Duodenal mucosa (tissue), 2 donors: Measurements from ENCODE around the gene CIAO3.

Experiments used
- H3K27ac ChIP-seq: one replicate; pipeline ENCODE4 v1.7.0; 2013; ENCODE audit warnings: low read depth, low read length
- H3K27me3 ChIP-seq, 2 donors: one replicate each; pipeline ENCODE4 v1.7.0; 2013; ENCODE audit warnings: low read length in 2 of 2, control low read depth in 1 of 2; ENCODE audit not compliant: insufficient read depth in 2 of 2, control insufficient read depth in 1 of 2
- H3K36me3 ChIP-seq, 2 donors: one replicate each; pipeline ENCODE4 v1.7.0; 2013; ENCODE audit warnings: low read length in 2 of 2, control low read depth in 1 of 2; ENCODE audit not compliant: insufficient read depth in 2 of 2, control insufficient read depth in 1 of 2
- H3K4me1 ChIP-seq, 2 donors: one replicate each; pipeline ENCODE4 v1.7.0; 2013; ENCODE audit warnings: low read length in 2 of 2, control low read depth in 1 of 2; ENCODE audit not compliant: insufficient read depth in 2 of 2, control insufficient read depth in 1 of 2
- H3K4me3 ChIP-seq, 2 donors: one replicate each; pipeline ENCODE4 v1.7.0; 2013; ENCODE audit warnings: low read length in 2 of 2, low read depth in 1 of 2
- H3K9ac ChIP-seq, 2 donors: one replicate each; pipeline ENCODE4 v1.7.0; 2013; ENCODE audit warnings: low read length in 2 of 2, low read depth in 1 of 2
- H3K9me3 ChIP-seq, 2 donors: one replicate each; pipeline ENCODE4 v1.7.0; 2013; ENCODE audit warnings: low read length in 2 of 2, control low read depth in 1 of 2; ENCODE audit not compliant: control insufficient read depth in 1 of 2

CIAO3 gene

DNA sequence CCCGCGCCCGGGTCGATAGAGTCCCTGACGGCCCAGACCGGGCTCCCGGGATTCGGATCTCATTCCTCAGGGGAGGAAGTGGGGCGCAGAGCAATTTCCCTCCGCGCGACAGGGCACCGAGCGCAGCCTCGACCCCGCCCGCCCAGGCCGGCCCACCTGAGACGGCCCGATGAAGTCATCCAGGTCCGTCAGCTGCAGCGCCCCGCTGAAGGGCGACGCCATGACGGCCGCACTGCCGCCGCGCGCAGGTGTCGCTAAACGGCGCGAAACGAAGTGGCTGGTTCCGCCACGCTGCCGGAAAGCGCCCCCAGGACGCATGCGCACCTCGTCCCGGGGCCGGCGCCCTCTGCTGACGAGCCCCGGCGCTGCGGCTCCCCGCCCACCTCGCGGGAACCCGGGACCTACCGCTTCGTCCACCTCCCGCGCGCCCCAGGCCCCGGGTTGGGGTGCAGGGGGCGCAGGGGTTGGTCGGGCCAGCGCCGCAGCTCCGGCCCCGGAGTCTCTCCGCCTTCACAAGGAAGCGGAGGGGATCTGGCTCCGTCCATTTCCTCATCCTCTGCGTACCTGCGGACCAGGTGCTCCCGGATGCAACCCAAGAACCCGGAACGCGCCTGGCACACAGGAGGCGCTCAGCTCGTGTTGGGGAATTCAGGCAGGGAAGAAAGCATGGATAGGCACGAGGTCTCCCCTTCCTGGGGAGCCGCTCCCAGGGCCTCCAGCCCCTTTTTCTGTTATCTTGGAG lies at the start of gene CIAO3:
TSS of gene CIAO3 (minus strand) at position 234 of the 742 bp plus-strand sequence. CDS start at position 222, 12 bp downstream.
- H3K9me3 ChIP-seq = no peaks in the 10 kb centered on the region
- peak within 1 kb of the TSS; percentile 74 to 88 for H3K9ac ChIP-seq
- peak within 1 kb of the TSS; percentile 80 to 83 for H3K4me3 ChIP-seq
- peak within 1 kb of the TSS; percentile 14 for H3K27ac ChIP-seq
- no peaks in the 10 kb centered on the region for H3K27me3 ChIP-seq
- H3K36me3 ChIP-seq = peaks cover 5 to 22% of the 10 kb centered on the region in 2 donors
- peaks cover 4 to 11% of the 10 kb centered on the region in 2 donors for H3K4me1 ChIP-seq

DNA sequence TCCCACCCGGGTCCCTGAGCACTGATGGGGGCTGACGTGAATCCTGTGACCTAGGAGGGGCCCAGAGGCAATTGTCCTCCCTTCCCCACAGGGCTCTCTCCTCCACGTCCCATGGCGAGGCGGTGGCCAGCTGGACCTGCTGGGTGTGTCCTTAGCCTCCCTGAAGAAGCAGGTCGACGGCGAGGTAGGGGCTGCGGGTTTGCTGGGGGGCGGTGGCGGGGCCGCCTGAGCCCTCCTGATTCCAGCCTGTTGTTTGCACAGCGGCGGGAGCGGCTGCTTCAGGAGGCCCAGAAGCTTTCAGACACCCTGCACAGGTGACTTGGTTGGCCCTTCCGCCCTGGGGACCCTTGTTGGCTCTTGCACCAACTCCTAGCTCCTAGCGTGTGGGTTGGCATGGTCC lies 49.3 kb upstream of the CIAO3 start:
- no peak overlapping the region for H3K9ac ChIP-seq
- H3K9me3 ChIP-seq = no peaks in the 10 kb centered on the region
- H3K4me3 ChIP-seq = no peak overlapping the region
- peaks cover 0 to 16% of the 10 kb centered on the region in 2 donors for H3K36me3 ChIP-seq
- H3K4me1 ChIP-seq = peaks cover 0 to 22% of the 10 kb centered on the region in 2 donors
- no peak overlapping the region for H3K27ac ChIP-seq
- no peaks in the 10 kb centered on the region for H3K27me3 ChIP-seq

DNA sequence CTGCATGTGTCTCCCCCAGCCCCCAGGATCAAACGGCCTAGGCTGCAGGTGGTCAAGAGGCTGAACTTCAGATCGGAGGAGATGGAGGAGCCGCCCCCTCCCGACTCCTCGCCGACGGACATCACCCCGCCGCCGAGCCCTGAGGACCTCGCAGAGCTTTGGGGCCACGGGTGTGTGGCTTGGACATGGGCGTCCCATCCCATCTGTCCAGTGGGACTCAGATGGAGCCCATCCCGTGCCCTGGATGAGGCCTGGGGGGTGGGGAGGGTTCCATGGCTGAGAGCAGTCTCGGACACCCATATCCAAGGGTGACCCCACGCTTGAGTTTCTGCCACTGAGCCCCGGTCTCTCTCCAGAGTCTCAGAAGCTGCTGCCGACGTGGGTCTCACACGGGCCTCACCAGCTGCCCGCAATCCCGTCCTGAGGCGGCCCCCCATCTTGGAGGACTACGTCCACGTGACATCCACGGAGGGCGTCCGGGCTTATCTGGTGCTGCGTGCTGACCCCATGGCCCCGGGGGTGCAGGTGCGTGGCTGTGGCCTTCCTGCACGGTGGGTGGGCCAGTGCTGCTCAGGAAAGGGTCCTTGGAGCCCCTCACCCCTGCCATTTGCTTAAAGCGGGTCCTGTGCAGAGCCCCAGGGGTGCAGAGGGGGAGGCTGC lies 48.5 kb upstream of the CIAO3 start:
- no peaks in the 10 kb centered on the region for H3K27me3 ChIP-seq
- peak overlapping the region; percentile 39 to 44 for H3K9ac ChIP-seq
- H3K27ac ChIP-seq = no peak overlapping the region
- H3K9me3 ChIP-seq = no peaks in the 10 kb centered on the region
- H3K4me3 ChIP-seq = peak overlapping the region in 1 of 2 donors; percentile 78
- peaks cover 0 to 22% of the 10 kb centered on the region in 2 donors for H3K4me1 ChIP-seq
- H3K36me3 ChIP-seq = peaks cover 2 to 16% of the 10 kb centered on the region in 2 donors

DNA sequence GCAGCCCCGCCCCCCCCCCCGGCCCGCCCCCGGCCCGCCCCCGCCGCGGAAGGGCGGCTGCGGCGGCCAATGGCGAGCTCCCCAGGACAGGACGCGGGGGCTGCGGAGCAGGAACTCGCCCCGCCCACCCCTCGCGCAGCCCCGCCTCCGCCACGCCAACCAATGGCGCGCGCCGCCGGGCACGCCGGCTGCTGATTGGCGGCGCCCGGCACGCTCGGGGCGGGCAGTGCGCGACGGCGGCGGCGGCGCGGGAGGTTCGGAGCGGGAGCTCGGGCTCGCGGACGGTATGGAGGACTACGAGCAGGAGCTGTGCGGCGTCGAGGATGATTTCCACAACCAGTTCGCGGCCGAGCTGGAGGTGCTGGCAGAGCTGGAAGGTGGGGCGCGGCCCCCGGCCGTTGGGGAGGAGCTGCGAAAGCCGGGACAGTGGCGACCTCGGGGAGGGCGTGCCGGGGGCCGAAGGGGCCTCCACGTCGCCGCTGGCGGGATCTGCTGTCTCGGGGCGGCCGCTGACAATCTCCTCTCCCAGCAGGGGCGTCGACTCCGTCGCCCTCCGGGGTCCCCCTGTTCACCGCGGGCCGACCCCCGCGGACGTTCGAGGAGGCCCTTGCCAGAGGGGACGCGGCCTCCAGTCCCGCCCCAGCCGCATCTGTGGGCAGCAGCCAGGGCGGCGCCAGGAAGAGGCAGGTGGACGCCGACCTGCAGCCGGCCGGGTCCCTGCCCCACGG lies 47.8 kb upstream of the CIAO3 start, which contains the start of gene CHTF18:
TSS of gene CHTF18 (plus strand) at position 222 of the 728 bp plus-strand sequence. CDS start at position 287, 65 bp downstream.
- H3K27ac ChIP-seq = no peak within 1 kb of the TSS
- peaks cover 0 to under 1% of the 10 kb centered on the region in 2 donors for H3K27me3 ChIP-seq
- peaks cover 2 to 16% of the 10 kb centered on the region in 2 donors for H3K36me3 ChIP-seq

DNA sequence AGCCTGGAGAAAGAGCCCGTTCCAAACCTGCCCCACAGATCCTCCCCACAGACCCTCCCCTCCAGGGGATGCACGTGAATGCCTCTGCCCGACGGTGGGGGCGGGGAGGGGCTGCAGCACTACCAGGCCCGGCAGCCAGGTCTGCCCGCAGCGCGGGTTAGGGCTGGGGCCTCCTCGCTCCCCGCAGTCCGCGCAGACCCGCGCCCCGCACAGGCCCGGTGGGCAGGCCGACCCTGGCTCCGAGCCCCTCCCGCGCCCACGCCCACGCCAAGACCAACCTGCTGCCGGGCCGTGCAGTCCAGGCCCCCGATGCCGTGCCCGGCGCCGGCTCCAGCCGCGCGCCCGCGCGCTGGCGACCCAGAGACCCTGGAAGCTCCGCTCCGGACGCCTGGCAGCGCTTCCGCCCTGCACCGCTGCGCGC lies 47.2 kb upstream of the CIAO3 start, which contains the start of gene RPUSD1:
TSS of gene RPUSD1 (minus strand) at position 404 of the 421 bp plus-strand sequence. CDS start 644 bp downstream, outside the sequence.
- Histone ChIP-seq H3K4me1 (peaks cover 6 to 26% of the 10 kb centered on the region in 2 donors), H3K9ac (peak within 1 kb of the TSS; percentile 79), H3K9me3 (no peaks in the 10 kb centered on the region), H3K27ac (no peak within 1 kb of the TSS), H3K27me3 (peaks cover 6% of the 10 kb centered on the region in 2 donors), H3K36me3 (peaks cover 2 to 16% of the 10 kb centered on the region in 2 donors), H3K4me3 (peak within 1 kb of the TSS; percentile 79 to 93)

More for the DNA sequence above, 47.8 kb upstream of the CIAO3 start, which contains the start of gene CHTF18:
- Histone ChIP-seq H3K9me3 (no peaks in the 10 kb centered on the region), H3K9ac (peak within 1 kb of the TSS; percentile 79), H3K4me1 (peaks cover under 1 to 22% of the 10 kb centered on the region in 2 donors), H3K4me3 (peak within 1 kb of the TSS; percentile 79 to 93)

DNA sequence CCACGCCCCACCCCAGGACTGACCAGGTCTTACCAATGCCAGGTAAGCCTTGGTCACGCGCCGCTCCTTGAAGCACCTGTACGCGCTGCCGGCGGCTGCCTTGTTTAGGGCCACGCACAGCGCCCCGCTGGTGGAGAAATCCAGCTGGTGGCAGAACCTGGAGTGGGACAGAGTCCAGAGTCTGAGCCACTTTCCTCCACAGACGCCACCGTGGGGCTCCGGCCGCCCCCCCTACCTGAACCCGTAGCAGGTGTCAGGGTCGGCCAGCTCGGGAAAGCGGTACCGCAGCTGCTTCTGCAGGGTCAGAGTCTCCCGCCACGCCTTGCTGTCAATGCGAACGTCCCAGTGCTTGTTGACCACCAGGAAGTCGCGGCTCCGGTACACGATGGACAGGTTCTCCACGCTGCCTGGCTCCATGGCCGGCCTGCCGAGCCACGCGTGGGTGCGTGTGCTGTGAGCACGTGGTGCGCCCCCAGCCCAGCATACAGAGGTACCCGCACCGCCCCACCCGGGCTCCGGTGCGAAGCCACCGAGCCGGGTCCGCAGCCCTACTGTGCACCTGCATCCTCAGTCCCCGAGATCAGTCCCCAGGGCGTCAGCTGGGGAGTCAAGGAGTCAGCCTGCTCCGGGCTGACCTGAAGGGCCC lies 46.6 kb upstream of the CIAO3 start:
- Histone ChIP-seq H3K9me3 (no peaks in the 10 kb centered on the region), H3K36me3 (peaks cover 2 to 16% of the 10 kb centered on the region in 2 donors), H3K9ac (peak overlapping the region; percentile 79), H3K27me3 (peaks cover 8 to 11% of the 10 kb centered on the region in 2 donors), H3K4me3 (peak overlapping the region; percentile 79 to 93), H3K27ac (no peak overlapping the region), H3K4me1 (peaks cover 8 to 31% of the 10 kb centered on the region in 2 donors)

DNA sequence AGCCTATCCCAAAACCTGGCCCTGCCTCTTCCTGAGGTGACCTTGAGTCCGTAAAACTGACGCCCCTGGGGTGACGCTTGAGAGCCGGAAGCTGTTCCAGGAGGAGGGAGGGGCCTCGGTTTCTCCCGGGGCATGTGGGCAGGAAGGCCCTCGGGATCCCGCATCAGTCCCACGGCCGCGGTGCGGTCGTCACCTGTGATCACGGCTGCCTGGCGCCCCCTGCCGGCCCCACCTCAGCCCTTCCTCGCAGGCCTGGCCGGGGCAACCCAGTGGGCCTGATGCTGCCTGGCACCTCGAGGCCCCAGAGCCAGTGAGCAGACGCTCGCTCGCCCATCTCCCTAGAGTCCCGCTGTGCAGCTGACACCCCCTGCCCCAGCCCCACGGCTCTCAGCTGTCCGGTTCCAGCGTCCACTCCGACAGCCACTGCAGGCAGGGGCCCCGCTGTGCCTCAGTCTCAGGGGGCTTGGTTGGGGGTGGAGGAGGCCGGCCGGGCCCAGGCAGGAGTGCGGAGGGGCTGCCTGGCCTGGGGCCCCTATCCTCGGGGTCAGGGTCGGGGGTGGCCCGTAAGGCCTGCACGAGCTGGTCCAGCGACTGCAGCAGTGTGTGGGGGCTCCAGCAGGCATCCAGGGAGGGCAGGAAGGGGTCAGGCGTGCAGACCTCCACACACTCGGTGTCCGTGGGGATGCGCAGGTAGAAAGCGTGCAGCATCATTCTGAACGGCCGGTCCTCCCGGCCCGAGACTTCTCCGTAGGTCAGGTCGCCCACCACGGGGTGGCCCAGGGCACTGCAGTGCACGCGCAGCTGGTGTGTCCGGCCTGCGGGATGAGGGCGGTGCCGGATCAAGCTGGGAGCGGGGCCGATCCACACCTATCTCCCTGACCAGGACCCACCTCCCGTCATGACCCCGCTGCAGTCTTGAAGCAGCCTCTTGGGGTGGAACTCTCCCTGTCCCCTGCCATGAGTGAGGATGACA lies 45.1 kb upstream of the CIAO3 start:
- Histone ChIP-seq H3K36me3 (peaks cover 2 to 14% of the 10 kb centered on the region in 2 donors), H3K27ac (no peak overlapping the region), H3K27me3 (peaks cover 8 to 15% of the 10 kb centered on the region in 2 donors), H3K4me3 (no peak overlapping the region), H3K9me3 (no peaks in the 10 kb centered on the region), H3K4me1 (peaks cover 8 to 31% of the 10 kb centered on the region in 2 donors), H3K9ac (no peak overlapping the region)

DNA sequence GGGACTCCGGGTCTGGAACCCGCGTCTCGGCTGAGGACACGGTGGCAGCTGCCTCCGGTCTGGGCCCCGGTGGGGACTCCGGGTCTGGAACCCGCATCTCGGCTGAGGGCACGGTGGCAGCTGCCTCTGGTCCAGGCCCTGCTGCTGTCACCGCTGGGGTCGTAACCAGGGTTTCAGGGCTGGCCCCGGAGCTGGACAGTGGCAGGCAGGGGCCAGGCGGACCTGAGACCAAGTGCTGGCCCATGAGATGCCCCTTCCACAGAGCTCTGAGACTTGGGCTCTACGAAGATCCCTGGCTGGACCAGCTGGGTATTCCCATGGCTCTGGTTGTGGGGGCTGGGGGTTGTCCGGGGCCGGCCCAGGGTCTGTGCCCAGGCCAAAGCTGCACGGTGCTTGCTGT lies 43.6 kb upstream of the CIAO3 start:
- Histone ChIP-seq H3K4me3 (no peak overlapping the region), H3K4me1 (peaks cover 8 to 29% of the 10 kb centered on the region in 2 donors), H3K27ac (no peak overlapping the region), H3K9me3 (no peaks in the 10 kb centered on the region), H3K9ac (no peak overlapping the region), H3K36me3 (peaks cover 2 to 9% of the 10 kb centered on the region in 2 donors), H3K27me3 (peaks cover 8 to 22% of the 10 kb centered on the region in 2 donors)
